NCI-H226 (cell line): ENCODE data around the gene GINS1.

Experiments
- DNase-seq: peaks from one replicate; pipeline ENCODE4 v3.0.0-alpha.2; 2015

The GINS1 gene

GRCh38 chr20:25407311-25408169 is at the start of gene GINS1:
Gene GINS1 (plus strand): TSS chr20:25407673. CDS start chr20:25407821, 148 bp downstream.
- DNase-seq: peak; percentile 93

- DNase-seq: peak; percentile 52
Observed at GRCh38 chr20:25360631-25361286, 46.7 kb upstream of the GINS1 start.

- DNase-seq: peak; percentile 63
Observed at GRCh38 chr20:25361287-25361683, 46.2 kb upstream of the GINS1 start.

- peak; percentile 51 for DNase-seq
Observed at GRCh38 chr20:25364180-25364788, 43.2 kb upstream of the GINS1 start.

DNA sequence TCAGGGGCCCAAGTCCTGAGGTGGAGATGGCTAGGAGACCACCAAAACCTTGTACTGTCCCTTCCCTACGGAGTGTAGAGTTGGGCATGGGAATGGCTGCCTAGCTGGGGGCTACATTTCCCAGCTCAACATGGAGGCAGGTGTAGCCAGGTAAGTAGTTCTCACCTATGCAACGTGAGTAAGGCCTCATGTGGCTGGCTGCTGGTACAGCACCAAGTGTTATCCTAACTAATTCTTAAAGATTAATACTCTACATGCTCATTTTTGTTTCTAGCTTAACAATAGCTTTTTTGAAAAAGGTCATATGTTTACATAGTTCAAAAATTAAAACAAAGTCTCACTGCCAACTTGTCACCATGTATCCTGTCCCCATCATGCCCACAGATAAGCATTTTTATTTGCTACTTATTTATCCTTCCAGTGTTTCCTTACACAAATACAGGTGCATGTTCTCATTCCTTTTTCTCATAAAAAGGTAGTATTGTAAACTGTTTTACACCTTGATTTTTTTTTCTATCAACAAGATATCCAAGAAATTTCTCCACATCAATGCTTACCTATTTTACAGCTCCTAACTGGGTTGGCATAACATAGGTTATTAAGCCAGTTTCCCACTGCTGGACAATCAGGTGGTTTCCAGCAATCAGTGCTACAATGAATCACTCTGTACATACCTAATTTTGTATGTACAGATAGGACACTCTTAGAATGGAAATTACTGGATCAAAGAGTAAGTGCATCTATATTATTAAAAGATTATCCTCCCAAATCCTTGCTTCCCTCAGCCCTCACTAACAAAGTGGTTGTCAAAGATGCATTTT is 42.4 kb upstream of the GINS1 start:
- no peak for DNase-seq

GRCh38 chr20:25368526-25368925 is 38.9 kb upstream of the GINS1 start:
- DNase-seq: no peak

DNA sequence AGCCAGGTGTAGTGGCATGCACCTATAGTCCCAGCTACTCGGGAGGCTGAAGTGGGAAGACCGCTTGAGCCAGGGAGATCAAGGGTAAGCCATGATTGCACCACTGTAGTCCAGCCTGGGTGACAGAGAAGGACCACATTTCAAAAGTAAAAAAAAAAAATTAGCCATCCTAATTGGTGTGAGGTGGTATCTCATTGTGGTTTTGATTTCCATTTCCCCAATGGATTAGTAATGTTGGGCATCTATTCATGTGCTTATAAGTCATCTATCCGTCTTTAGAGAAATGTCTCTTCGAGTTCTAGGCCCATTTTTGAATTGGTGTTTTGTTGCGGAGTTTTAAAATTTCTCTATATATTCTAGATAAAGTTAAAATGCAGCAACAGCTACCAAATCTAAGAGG is 38.5 kb upstream of the GINS1 start:
- DNase-seq: no peak

- DNase-seq: no peak
Observed at GRCh38 chr20:25369529-25369928, 37.9 kb upstream of the GINS1 start.

GRCh38 chr20:25369971-25370370 is 37.5 kb upstream of the GINS1 start:
- DNase-seq: no peak

DNA sequence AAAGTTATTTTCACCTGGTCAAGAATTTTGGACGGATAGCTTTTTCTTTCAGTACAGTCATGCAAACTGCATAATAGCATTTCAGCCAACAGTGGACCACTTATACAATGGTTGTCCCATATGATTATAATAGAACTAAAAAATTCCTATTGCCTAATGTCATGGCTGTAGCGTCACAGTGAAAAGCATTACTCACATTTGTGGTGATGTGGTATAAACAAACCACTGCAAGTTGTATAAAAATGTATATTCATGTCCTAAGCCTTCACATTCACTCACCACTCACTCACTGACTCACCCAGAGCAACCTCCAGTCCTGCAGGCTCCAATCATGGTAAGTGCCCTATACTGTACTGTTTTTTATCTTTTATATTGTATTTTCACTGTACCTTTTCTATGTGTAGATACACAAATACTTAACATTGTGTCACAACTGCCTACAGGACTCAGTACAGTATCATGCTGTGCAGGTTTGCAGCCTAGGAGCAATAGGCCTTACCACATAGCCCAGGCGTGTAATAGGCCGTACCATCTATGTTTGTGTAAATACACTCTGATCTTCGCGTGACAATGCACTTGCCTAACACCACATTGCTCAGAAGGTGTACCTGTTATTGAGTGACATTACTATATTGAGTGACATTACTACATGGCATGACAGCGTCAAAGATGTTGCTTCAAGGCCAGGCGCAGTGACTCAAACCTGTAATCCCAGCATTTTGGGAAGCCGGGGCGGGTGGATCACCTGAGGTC is 34.7 kb upstream of the GINS1 start:
- peak; percentile 92 for DNase-seq

DNA sequence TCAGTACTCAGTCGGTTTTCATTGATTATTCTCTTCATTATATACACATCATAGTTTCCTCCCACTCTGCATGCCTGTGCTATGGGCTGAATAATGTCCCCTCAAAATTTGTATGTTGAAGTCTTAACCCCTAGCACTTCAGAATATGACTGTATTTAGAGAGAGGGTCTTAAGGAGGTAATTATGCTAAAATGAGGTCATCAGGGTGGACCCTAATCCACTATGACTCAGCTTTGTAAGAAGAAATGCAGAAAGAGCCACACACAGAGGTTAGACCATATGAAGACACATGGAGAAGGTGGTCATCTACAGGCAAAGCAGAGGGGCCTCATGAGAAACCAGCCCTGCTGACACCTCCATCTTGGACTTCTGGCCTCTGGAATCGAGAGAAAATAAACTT is 32.6 kb upstream of the GINS1 start:
- DNase-seq: no peak

DNA sequence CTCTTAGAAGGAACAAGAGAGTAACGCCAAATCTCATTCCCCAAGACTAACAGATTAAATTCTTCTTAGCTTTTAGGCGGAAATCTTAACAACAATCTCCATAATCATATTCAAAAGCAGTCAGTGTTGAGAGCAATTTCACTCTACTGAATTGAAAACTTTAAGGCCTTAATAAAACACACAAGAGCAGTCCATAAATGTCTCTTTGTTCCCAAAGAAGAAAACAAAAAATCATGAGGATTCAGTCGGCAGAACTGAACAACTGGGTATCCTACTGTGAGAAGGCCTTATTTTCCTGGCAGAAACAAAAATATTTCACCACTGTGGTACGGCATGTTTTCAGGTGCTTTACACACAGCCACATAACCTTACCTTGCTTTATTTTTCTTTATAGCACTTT is 31.2 kb upstream of the GINS1 start:
- DNase-seq: no peak

DNA sequence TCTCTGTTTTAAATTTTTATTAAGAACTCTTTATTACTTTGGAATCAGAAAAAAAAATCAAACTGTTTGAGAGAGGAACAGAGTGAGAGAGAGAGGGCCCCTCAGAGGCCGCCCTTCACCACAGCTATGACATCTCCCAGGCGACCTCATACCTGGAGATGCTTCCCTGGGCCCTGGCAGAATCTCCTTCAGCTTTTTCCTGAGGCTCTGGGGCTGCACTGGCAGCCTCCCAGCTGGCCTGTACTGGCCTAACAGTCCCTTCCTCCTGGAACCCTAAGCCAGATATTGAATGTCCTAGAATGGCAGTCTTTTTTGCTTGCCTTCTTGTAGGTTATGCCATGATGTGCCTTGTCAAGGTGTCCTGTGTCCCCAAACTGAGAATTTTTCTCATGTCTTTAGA is 30.6 kb upstream of the GINS1 start:
- DNase-seq: no peak

DNA sequence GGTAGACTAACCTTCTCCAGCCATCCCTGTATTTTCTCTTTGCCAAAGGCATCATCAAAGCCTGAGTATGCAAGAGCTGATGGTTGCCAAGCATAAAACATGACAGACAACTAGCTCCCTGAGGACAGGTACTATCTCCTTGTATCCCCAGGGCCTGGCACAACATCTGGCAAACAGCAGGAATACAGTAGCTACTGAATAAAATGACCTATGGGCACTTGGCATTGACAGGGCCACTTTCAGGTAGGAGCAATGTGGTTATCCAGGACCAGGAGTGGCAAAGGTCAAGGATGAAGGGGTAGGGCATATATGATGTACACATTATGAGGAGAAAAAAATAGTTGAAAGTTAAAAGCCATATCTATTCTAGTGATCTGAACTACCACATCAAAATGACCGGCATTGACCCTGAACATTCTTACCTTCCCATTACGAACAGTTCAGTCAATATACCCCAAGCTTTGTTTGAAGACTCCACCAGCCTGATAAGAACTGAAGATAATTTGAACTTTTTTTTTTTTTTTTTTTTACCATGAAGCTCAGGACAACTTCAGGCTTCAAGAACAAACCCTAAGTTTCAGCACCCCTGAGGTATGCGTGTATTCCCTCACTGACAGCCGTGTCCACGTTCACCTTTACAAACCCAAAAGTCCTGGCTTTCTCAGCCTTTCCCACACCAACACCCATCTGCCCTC is 29.1 kb upstream of the GINS1 start:
- no peak for DNase-seq

DNA sequence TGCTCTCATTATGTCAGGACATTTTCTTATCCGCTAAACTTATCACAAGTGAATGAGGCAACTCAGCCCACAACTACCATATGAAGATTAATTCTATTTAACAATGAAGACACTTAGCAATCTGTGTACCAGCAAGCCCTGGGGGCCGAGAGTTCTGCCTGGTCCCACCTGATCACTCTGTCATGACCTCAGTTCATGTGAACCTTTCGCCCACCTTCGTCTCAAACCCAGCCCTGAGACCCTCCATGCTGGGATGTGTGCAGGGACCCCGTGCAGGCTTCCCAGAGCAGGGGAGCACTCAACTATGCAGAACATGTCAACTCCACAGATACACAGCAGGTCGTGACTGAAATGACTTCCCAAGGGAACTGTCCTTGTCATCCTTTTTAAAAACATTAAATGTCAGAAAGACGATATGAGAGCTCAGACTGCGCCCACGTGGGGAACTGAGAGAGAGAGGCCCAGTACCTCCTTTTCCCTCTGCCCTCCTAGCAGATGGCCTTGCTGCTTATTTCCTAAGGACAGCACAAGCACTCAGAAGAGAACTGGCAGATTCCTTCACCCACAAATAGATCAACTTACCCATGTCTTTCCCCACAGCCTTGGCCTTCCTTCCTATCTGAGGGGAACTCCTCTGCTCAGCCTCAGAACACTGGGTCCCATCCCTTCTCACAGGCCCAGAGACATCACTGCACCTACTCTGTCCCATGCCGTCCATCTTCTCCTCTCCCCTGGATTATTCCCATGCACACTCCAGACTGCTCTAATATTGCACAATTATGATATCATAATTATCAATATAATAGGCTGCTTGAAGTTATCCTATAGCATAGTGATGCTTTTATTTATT is 28.4 kb upstream of the GINS1 start:
- DNase-seq: no peak

GRCh38 chr20:25380945-25381614 is 26.4 kb upstream of the GINS1 start:
- no peak for DNase-seq

GRCh38 chr20:25382704-25383370 is 24.6 kb upstream of the GINS1 start:
- DNase-seq: no peak

- no peak for DNase-seq
Observed at GRCh38 chr20:25389401-25389857, 18.0 kb upstream of the GINS1 start.

GRCh38 chr20:25389858-25390537 is 17.5 kb upstream of the GINS1 start:
- DNase-seq: no peak
